ENCODE results near the gene LNPEP.

The LNPEP gene

DNA sequence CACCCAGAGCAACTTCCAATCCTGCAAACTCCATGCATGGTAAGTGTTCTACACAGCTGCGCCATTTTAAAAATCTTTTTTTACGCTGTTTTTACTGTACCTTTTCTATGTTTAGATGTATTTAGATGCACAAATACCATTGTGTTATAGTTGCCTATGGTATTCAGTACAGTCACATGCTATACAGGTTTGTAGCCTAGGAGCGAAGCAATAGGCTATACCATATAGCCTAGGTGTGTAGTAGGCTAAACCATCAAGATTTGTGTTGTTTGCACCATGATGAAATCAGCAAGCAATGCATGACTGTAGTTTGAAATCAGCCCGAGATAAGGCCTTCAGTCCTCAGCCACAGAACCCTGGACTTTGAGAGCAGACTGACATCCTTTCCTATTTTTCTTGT lies 105.4 kb downstream of the LNPEP start:
- no peak overlapping the region for H2AFZ ChIP-seq (ENCODE audit: low read depth, low read length)
- 70% methylated on average over 2 of the region's 4 CpGs for WGBS
- no peak overlapping the region for H3K18ac ChIP-seq (ENCODE audit: low read depth in 1 of 2, low read length in 2 of 2)
- H2BK12ac ChIP-seq (ENCODE audit: low read length in 2 of 2) = no peak overlapping the region
- H3K4ac ChIP-seq (ENCODE audit: low read depth in 1 of 2, low read length in 2 of 2) = no peak overlapping the region
- peaks cover 0 to 8% of the 10 kb centered on the region in 2 experiments for H3K36me3 ChIP-seq (ENCODE audit: control insufficient read depth in 1 of 2, insufficient read depth in 2 of 2, low read depth in 1 of 2, low read length in 2 of 2)
- no peak overlapping the region for H3K4me2 ChIP-seq (ENCODE audit: low read length, poor library complexity, severe bottlenecking)
- H4K91ac ChIP-seq (ENCODE audit: low read length) = no peak overlapping the region
- H3K9me3 ChIP-seq (ENCODE audit: control insufficient read depth, low read length) = no peaks in the 10 kb centered on the region
- H3K4me3 ChIP-seq (ENCODE audit: insufficient read depth in 1 of 2, low read depth in 1 of 2, low read length in 2 of 2) = no peak overlapping the region
- no peak overlapping the region for H3K14ac ChIP-seq (ENCODE audit: low read length in 2 of 2)
- no peak overlapping the region for H2BK120ac ChIP-seq (ENCODE audit: low read depth, low read length)
- H3K27me3 ChIP-seq (ENCODE audit: control insufficient read depth in 1 of 2, insufficient read depth in 1 of 2, low read length in 2 of 2) = no peaks in the 10 kb centered on the region
- H3K23ac ChIP-seq (ENCODE audit: low read length in 2 of 2) = no peak overlapping the region
- no peak overlapping the region for H2BK15ac ChIP-seq (ENCODE audit: low read depth, poor library complexity, severe bottlenecking)
- H3K27ac ChIP-seq (ENCODE audit: low read length, poor library complexity, severe bottlenecking) = no peak overlapping the region
- peaks cover 11% of the 10 kb centered on the region for H3K4me1 ChIP-seq (ENCODE audit: control insufficient read depth, insufficient read depth, low read depth, low read length)
- no peak for DNase-seq
- H3K9ac ChIP-seq (ENCODE audit: low read length) = no peak overlapping the region
- no peaks in the 10 kb centered on the region for H3K79me1 ChIP-seq (replicated peaks; ENCODE audit: low read length, poor library complexity, severe bottlenecking)
- H4K8ac ChIP-seq (ENCODE audit: low read length) = no peak overlapping the region
- H2AK5ac ChIP-seq (ENCODE audit: low read length, severe bottlenecking) = no peak overlapping the region
- H2BK5ac ChIP-seq (ENCODE audit: low read depth, low read length, poor library complexity, severe bottlenecking) = no peak overlapping the region

DNA sequence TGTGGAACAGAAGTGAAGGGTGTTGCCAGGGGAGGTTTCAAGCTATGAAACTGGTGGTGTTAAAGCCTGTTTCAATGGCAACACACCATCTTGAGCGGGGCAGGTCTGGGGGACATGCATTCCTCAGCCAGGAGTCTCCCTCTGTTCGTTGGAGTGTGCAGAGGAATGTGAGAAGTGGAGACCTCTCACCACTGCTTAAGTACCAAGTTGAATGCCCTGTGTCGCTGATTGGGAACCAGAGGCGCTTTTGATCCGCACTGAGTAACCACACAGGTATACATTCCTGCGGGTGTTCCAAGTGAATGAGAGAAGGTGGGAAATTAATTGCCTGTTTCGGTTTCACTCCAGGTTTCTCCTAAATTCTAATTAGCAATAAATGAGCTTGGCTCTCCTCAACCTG lies 107.1 kb downstream of the LNPEP start:
- Histone ChIP-seq H3K36me3 (ENCODE audit: control insufficient read depth in 1 of 2, insufficient read depth in 2 of 2, low read depth in 1 of 2, low read length in 2 of 2) (no peaks in the 10 kb centered on the region), H3K27ac (ENCODE audit: low read length, poor library complexity, severe bottlenecking) (peak overlapping the region; percentile 56), H3K14ac (ENCODE audit: low read length in 2 of 2) (no peak overlapping the region), H3K4ac (ENCODE audit: low read depth in 1 of 2, low read length in 2 of 2) (no peak overlapping the region), H3K4me3 (ENCODE audit: insufficient read depth in 1 of 2, low read depth in 1 of 2, low read length in 2 of 2) (no peak overlapping the region), H3K4me1 (ENCODE audit: control insufficient read depth, insufficient read depth, low read depth, low read length) (peaks cover 13% of the 10 kb centered on the region), H3K4me2 (ENCODE audit: low read length, poor library complexity, severe bottlenecking) (no peak overlapping the region), H4K8ac (ENCODE audit: low read length) (no peak overlapping the region), H2BK120ac (ENCODE audit: low read depth, low read length) (no peak overlapping the region), H3K18ac (ENCODE audit: low read depth in 1 of 2, low read length in 2 of 2) (no peak overlapping the region), H3K9ac (ENCODE audit: low read length) (no peak overlapping the region), H3K23ac (ENCODE audit: low read length in 2 of 2) (no peak overlapping the region), H3K9me3 (ENCODE audit: control insufficient read depth, low read length) (no peaks in the 10 kb centered on the region), H3K79me1 (replicated peaks; ENCODE audit: low read length, poor library complexity, severe bottlenecking) (no peaks in the 10 kb centered on the region), H2AK5ac (ENCODE audit: low read length, severe bottlenecking) (peak overlapping the region; percentile 56), H2AFZ (ENCODE audit: low read depth, low read length) (no peak overlapping the region), H2BK5ac (ENCODE audit: low read depth, low read length, poor library complexity, severe bottlenecking) (no peak overlapping the region), H3K27me3 (ENCODE audit: control insufficient read depth in 1 of 2, insufficient read depth in 1 of 2, low read length in 2 of 2) (no peaks in the 10 kb centered on the region), H2BK12ac (ENCODE audit: low read length in 2 of 2) (no peak overlapping the region), H2BK15ac (ENCODE audit: low read depth, poor library complexity, severe bottlenecking) (no peak overlapping the region), H4K91ac (ENCODE audit: low read length) (no peak overlapping the region)
- 88% methylated on average over 7 of the region's 7 CpGs for WGBS
- no peak for DNase-seq

DNA sequence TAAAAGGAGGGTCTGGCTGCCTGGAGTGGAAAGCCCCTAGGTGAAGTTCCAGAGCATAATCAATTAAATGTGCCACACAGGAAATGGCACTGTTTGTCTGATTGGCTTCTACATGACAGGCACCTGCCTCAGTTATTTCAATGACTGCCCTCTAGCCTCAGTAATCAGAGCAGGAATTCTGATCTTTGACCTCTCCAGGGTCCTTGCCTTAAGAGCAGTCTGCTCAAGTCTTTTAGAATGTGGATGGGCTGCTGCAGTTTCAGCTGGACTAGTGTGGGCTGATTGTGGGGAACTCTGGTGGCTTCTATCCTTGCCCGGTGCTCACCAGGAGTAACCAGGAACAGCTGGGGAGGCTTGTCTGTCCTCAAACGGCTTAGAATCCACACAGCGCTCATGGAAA lies 107.6 kb downstream of the LNPEP start:
- no peak for DNase-seq
- no peak overlapping the region for H2BK15ac ChIP-seq (ENCODE audit: low read depth, poor library complexity, severe bottlenecking)
- H2BK120ac ChIP-seq (ENCODE audit: low read depth, low read length) = no peak overlapping the region
- H4K91ac ChIP-seq (ENCODE audit: low read length) = no peak overlapping the region
- H4K8ac ChIP-seq (ENCODE audit: low read length) = no peak overlapping the region
- no peak overlapping the region for H3K18ac ChIP-seq (ENCODE audit: low read depth in 1 of 2, low read length in 2 of 2)
- H2AFZ ChIP-seq (ENCODE audit: low read depth, low read length) = no peak overlapping the region
- peaks cover 13% of the 10 kb centered on the region for H3K4me1 ChIP-seq (ENCODE audit: control insufficient read depth, insufficient read depth, low read depth, low read length)
- H3K27me3 ChIP-seq (ENCODE audit: control insufficient read depth in 1 of 2, insufficient read depth in 1 of 2, low read length in 2 of 2) = no peaks in the 10 kb centered on the region
- no peak overlapping the region for H3K23ac ChIP-seq (ENCODE audit: low read length in 2 of 2)
- H2AK5ac ChIP-seq (ENCODE audit: low read length, severe bottlenecking) = peak overlapping the region; percentile 29
- no peak overlapping the region for H3K9ac ChIP-seq (ENCODE audit: low read length)
- H2BK5ac ChIP-seq (ENCODE audit: low read depth, low read length, poor library complexity, severe bottlenecking) = no peak overlapping the region
- no peak overlapping the region for H2BK12ac ChIP-seq (ENCODE audit: low read length in 2 of 2)
- no peaks in the 10 kb centered on the region for H3K9me3 ChIP-seq (ENCODE audit: control insufficient read depth, low read length)
- WGBS = 96% methylated on average over 3 of the region's 3 CpGs
- H3K27ac ChIP-seq (ENCODE audit: low read length, poor library complexity, severe bottlenecking) = no peak overlapping the region
- no peaks in the 10 kb centered on the region for H3K36me3 ChIP-seq (ENCODE audit: control insufficient read depth in 1 of 2, insufficient read depth in 2 of 2, low read depth in 1 of 2, low read length in 2 of 2)
- H3K4ac ChIP-seq (ENCODE audit: low read depth in 1 of 2, low read length in 2 of 2) = no peak overlapping the region
- no peak overlapping the region for H3K4me3 ChIP-seq (ENCODE audit: insufficient read depth in 1 of 2, low read depth in 1 of 2, low read length in 2 of 2)
- no peaks in the 10 kb centered on the region for H3K79me1 ChIP-seq (replicated peaks; ENCODE audit: low read length, poor library complexity, severe bottlenecking)
- H3K14ac ChIP-seq (ENCODE audit: low read length in 2 of 2) = no peak overlapping the region
- no peak overlapping the region for H3K4me2 ChIP-seq (ENCODE audit: low read length, poor library complexity, severe bottlenecking)

DNA sequence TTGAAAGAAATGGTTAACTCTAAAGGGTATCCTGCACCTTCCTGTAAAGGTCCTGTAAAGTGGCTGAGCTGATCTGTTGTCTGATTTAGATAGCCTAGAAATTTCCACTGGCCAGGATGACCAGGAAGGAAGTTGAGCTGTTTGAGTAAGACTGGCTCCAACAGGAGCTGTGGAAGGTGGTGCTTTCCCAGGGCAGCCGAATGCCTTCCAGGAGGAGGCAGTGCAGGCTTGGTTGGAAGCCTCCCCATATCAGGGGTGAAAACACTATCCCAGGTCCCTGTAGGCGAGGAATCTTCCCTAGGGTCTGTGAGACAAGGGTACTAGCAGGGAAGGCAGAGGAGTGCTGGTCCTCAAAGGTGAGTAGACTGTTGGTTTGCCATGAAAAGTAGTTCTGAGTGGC lies 108.2 kb downstream of the LNPEP start:
- H3K27me3 ChIP-seq (ENCODE audit: control insufficient read depth in 1 of 2, insufficient read depth in 1 of 2, low read length in 2 of 2) = no peaks in the 10 kb centered on the region
- no peak overlapping the region for H2BK15ac ChIP-seq (ENCODE audit: low read depth, poor library complexity, severe bottlenecking)
- no peak overlapping the region for H4K8ac ChIP-seq (ENCODE audit: low read length)
- no peaks in the 10 kb centered on the region for H3K36me3 ChIP-seq (ENCODE audit: control insufficient read depth in 1 of 2, insufficient read depth in 2 of 2, low read depth in 1 of 2, low read length in 2 of 2)
- H3K4ac ChIP-seq (ENCODE audit: low read depth in 1 of 2, low read length in 2 of 2) = no peak overlapping the region
- H3K79me1 ChIP-seq (replicated peaks; ENCODE audit: low read length, poor library complexity, severe bottlenecking) = no peaks in the 10 kb centered on the region
- H4K91ac ChIP-seq (ENCODE audit: low read length) = no peak overlapping the region
- H2AK5ac ChIP-seq (ENCODE audit: low read length, severe bottlenecking) = peak overlapping the region; percentile 56
- no peak overlapping the region for H3K4me3 ChIP-seq (ENCODE audit: insufficient read depth in 1 of 2, low read depth in 1 of 2, low read length in 2 of 2)
- H3K27ac ChIP-seq (ENCODE audit: low read length, poor library complexity, severe bottlenecking) = no peak overlapping the region
- H3K14ac ChIP-seq (ENCODE audit: low read length in 2 of 2) = no peak overlapping the region
- WGBS = 73% methylated on average over 2 of the region's 2 CpGs
- no peak overlapping the region for H3K18ac ChIP-seq (ENCODE audit: low read depth in 1 of 2, low read length in 2 of 2)
- H2AFZ ChIP-seq (ENCODE audit: low read depth, low read length) = no peak overlapping the region
- peaks cover 13% of the 10 kb centered on the region for H3K4me1 ChIP-seq (ENCODE audit: control insufficient read depth, insufficient read depth, low read depth, low read length)
- no peak overlapping the region for H3K23ac ChIP-seq (ENCODE audit: low read length in 2 of 2)
- H3K4me2 ChIP-seq (ENCODE audit: low read length, poor library complexity, severe bottlenecking) = no peak overlapping the region
- no peak overlapping the region for H3K9ac ChIP-seq (ENCODE audit: low read length)
- H2BK120ac ChIP-seq (ENCODE audit: low read depth, low read length) = no peak overlapping the region
- H2BK5ac ChIP-seq (ENCODE audit: low read depth, low read length, poor library complexity, severe bottlenecking) = no peak overlapping the region
- H2BK12ac ChIP-seq (ENCODE audit: low read length in 2 of 2) = no peak overlapping the region
- peak; percentile 6 for DNase-seq
- H3K9me3 ChIP-seq (ENCODE audit: control insufficient read depth, low read length) = no peaks in the 10 kb centered on the region

Data from mesenchymal stem cell (in vitro differentiated cells and primary cell).